ENCODE data around the gene VEGFC. TPM values are rescaled to one million over a fixed set of nuclear protein-coding genes. Genes with fewer than 3 reads are reported as not detected.

Gene VEGFC
- polyA plus RNA-seq, 1 donor from 2014 or later: 0.63 TPM

GRCh38 chr4:176788248-176788647 is 4.5 kb downstream of the VEGFC start:
- H3K4me2 ChIP-seq (ENCODE audit: low read length): no peak overlapping the region
- H3K79me2 ChIP-seq (replicated peaks; ENCODE audit: insufficient read depth, low read length): no peaks in the 10 kb centered on the region
- no peaks in the 10 kb centered on the region for H3K9me3 ChIP-seq (ENCODE audit: low read length)
- no peaks in the 10 kb centered on the region for H3F3A ChIP-seq (ENCODE audit: insufficient read depth, low read length, poor library complexity, severe bottlenecking)
- H3K9me2 ChIP-seq (ENCODE audit: insufficient read depth, low read length): no peaks in the 10 kb centered on the region
- H3K27me3 ChIP-seq (ENCODE audit: insufficient read depth, low read depth, low read length): peaks cover 15% of the 10 kb centered on the region
- H3K9ac ChIP-seq (ENCODE audit: low read length): no peak overlapping the region
- no peak overlapping the region for H2AFZ ChIP-seq (ENCODE audit: low read depth, low read length)
- no peak overlapping the region for H3K4me3 ChIP-seq (ENCODE audit: low read length)
- no peak overlapping the region for H3K27ac ChIP-seq (ENCODE audit: low read length)
- H4K20me1 ChIP-seq (ENCODE audit: insufficient read depth): no peaks in the 10 kb centered on the region
- no peak for TF ChIP-seq TAF1 (IDR thresholded peaks at IDR 0.05; ENCODE audit: low read depth)
- no peak for TF ChIP-seq SMC3 (conservative IDR thresholded peaks at IDR 0.05; ENCODE audit: poor library complexity)
- no peak for TF ChIP-seq MXI1 (conservative IDR thresholded peaks at IDR 0.05; ENCODE audit: poor library complexity, severe bottlenecking)
- TF ChIP-seq EP300 (conservative IDR thresholded peaks at IDR 0.05; ENCODE audit: poor library complexity, severe bottlenecking): no peak
- no peak for TF ChIP-seq REST (IDR thresholded peaks at IDR 0.05; ENCODE audit: borderline replicate concordance)
- no peak for TF ChIP-seq RAD21 (conservative IDR thresholded peaks at IDR 0.05)
- no peak for TF ChIP-seq EZH2 (IDR thresholded peaks at IDR 0.05; ENCODE audit: borderline replicate concordance, insufficient read depth, low read length, poor library complexity, severe bottlenecking)
- no peak for TF ChIP-seq CTCF (IDR thresholded peaks at IDR 0.05; ENCODE audit: poor library complexity, severe bottlenecking)
- TF ChIP-seq POLR2AphosphoS5 (IDR thresholded peaks at IDR 0.05): no peak
- no peaks in the 10 kb centered on the region for H3K36me3 ChIP-seq (ENCODE audit: insufficient read depth, low read length)

- Histone ChIP-seq H3K79me2 (replicated peaks; ENCODE audit: insufficient read depth, low read length) (no peaks in the 10 kb centered on the region), H2AFZ (ENCODE audit: low read depth, low read length) (no peak overlapping the region), H3K9me3 (ENCODE audit: low read length) (no peaks in the 10 kb centered on the region), H3K9me2 (ENCODE audit: insufficient read depth, low read length) (no peaks in the 10 kb centered on the region), H3K27ac (ENCODE audit: low read length) (no peak overlapping the region), H3K4me3 (ENCODE audit: low read length) (no peak overlapping the region), H3K9ac (ENCODE audit: low read length) (no peak overlapping the region), H3K27me3 (ENCODE audit: insufficient read depth, low read depth, low read length) (no peaks in the 10 kb centered on the region), H3F3A (ENCODE audit: insufficient read depth, low read length, poor library complexity, severe bottlenecking) (no peaks in the 10 kb centered on the region), H3K36me3 (ENCODE audit: insufficient read depth, low read length) (no peaks in the 10 kb centered on the region), H3K4me2 (ENCODE audit: low read length) (no peak overlapping the region), H4K20me1 (ENCODE audit: insufficient read depth) (no peaks in the 10 kb centered on the region)
- TF ChIP-seq EZH2 (IDR thresholded peaks at IDR 0.05; ENCODE audit: borderline replicate concordance, insufficient read depth, low read length, poor library complexity, severe bottlenecking) (no peak), SMC3 (conservative IDR thresholded peaks at IDR 0.05; ENCODE audit: poor library complexity) (no peak)
Measured at GRCh38 chr4:176784816-176785215, 7.9 kb downstream of the VEGFC start.

GRCh38 chr4:176782794-176783193 is 9.9 kb downstream of the VEGFC start:
- no peak overlapping the region for H2AFZ ChIP-seq (ENCODE audit: low read depth, low read length)
- H3K9ac ChIP-seq (ENCODE audit: low read length): no peak overlapping the region
- H3K9me2 ChIP-seq (ENCODE audit: insufficient read depth, low read length): no peaks in the 10 kb centered on the region
- H3K4me2 ChIP-seq (ENCODE audit: low read length): no peak overlapping the region
- H3K36me3 ChIP-seq (ENCODE audit: insufficient read depth, low read length): no peaks in the 10 kb centered on the region
- no peaks in the 10 kb centered on the region for H3F3A ChIP-seq (ENCODE audit: insufficient read depth, low read length, poor library complexity, severe bottlenecking)
- no peaks in the 10 kb centered on the region for H3K79me2 ChIP-seq (replicated peaks; ENCODE audit: insufficient read depth, low read length)
- no peak overlapping the region for H3K4me3 ChIP-seq (ENCODE audit: low read length)
- TF ChIP-seq MXI1 (conservative IDR thresholded peaks at IDR 0.05; ENCODE audit: poor library complexity, severe bottlenecking) (no peak), TAF1 (IDR thresholded peaks at IDR 0.05; ENCODE audit: low read depth) (no peak), CTCF (IDR thresholded peaks at IDR 0.05; ENCODE audit: poor library complexity, severe bottlenecking) (no peak), SMC3 (conservative IDR thresholded peaks at IDR 0.05; ENCODE audit: poor library complexity) (no peak), REST (IDR thresholded peaks at IDR 0.05; ENCODE audit: borderline replicate concordance) (no peak), RAD21 (conservative IDR thresholded peaks at IDR 0.05) (no peak), EZH2 (IDR thresholded peaks at IDR 0.05; ENCODE audit: borderline replicate concordance, insufficient read depth, low read length, poor library complexity, severe bottlenecking) (no peak), EP300 (conservative IDR thresholded peaks at IDR 0.05; ENCODE audit: poor library complexity, severe bottlenecking) (no peak), POLR2AphosphoS5 (IDR thresholded peaks at IDR 0.05) (no peak)
- no peaks in the 10 kb centered on the region for H4K20me1 ChIP-seq (ENCODE audit: insufficient read depth)
- H3K27ac ChIP-seq (ENCODE audit: low read length): no peak overlapping the region
- H3K9me3 ChIP-seq (ENCODE audit: low read length): no peaks in the 10 kb centered on the region
- H3K27me3 ChIP-seq (ENCODE audit: insufficient read depth, low read depth, low read length): no peaks in the 10 kb centered on the region

Data from neural cell (in vitro differentiated cells).